Adrenal gland (tissue), 12 donors: ENCODE results near the gene MRPL55. TPM values are rescaled to one million over a fixed set of nuclear protein-coding genes. Genes with fewer than 3 reads are reported as not detected.
A peak's percentile ranks its signal among the peaks of the same experiment; 100 is the strongest.

Source experiments
- DNase-seq, 7 donors: peaks; one replicate each; pipeline ENCODE4 v3.0.0-alpha.2; 2019 to 2020
- H3K27ac ChIP-seq, 5 donors: fragments of 200-600 bp; sonication (generic) in 4 of 5; 1 replicate in 3 of 5; 2 replicates in 2 of 5; pipeline versions ENCODE4 v1.5.1 to v1.8.0; 2016 to 2020; ENCODE audit warnings: mild to moderate bottlenecking in 1 of 5
- H3K27me3 ChIP-seq: fragments of 200-600 bp; 2 replicates; pipeline ENCODE4 v1.8.0; 2021
- H3K36me3 ChIP-seq, 2 donors: fragments of 200-600 bp; replicated peaks in 1 of 2; 1 replicate in 1 of 2; 2 replicates in 1 of 2; pipeline versions ENCODE4 v1.5.1 to v1.8.0; 2018 to 2022
- H3K4me1 ChIP-seq, 2 donors: fragments of 200-600 bp; replicated peaks in 1 of 2; 1 replicate in 1 of 2; 2 replicates in 1 of 2; pipeline versions ENCODE4 v1.5.1 to v1.8.0; 2018 to 2021
- H3K4me3 ChIP-seq, 4 donors: fragments of 200-600 bp; sonication (generic) in 3 of 4; one replicate each; pipeline ENCODE4 v1.5.1; 2016 to 2018
- H3K9me3 ChIP-seq, 3 donors: fragments of 200-600 bp; sonication (generic) in 1 of 3; replicated peaks in 1 of 3; 1 replicate in 2 of 3; 2 replicates in 1 of 3; pipeline versions ENCODE4 v1.5.1 to v1.8.0; 2016 to 2021
- POLR2A ChIP-seq, 2 donors: fragments of 450-650 bp; IDR thresholded peaks; one replicate each; pipeline ENCODE4 v1.6.1; 2017; ENCODE audit warnings: antibody characterized with exemption in 2 of 2, mild to moderate bottlenecking in 2 of 2, moderate library complexity in 1 of 2
- WGBS, 4 donors: extraction: QIAGEN DNeasy Blood & Tissue Kit in 2 of 4; methylation state at CpG; one replicate each; pipeline versions ENCODE4 v1.1.5 to v1.1.7; 2013 to 2017; 5-methylcytosine and 5-hydroxymethylcytosine counted together
- intact Hi-C, 2 donors: fragments of 100-400 bp; cut with DNase I; formaldehyde crosslinking; loops; one replicate each; pipeline versions ENCODE4 v1.14.1 to v1.15.0; 2022 to 2023
- polyA plus RNA-seq, 3 donors: library from polyadenylated mRNA; stranded (reverse); fragments of 200-250 nt in 2 of 3; fragments of 350-450 nt in 1 of 3; fragmentation: Illumina TruSeq in 1 of 3; extraction: RNeasy Lipid Tissue Mini Kit (QIAGEN cat#74804) in 1 of 3; gene quantifications; one replicate each; pipeline ENCODE4 v1.2.3, GENCODE V29; 2013 to 2014
- total RNA-seq, 9 donors: library from RNA; depleted of rRNA in 4 of 9; stranded (reverse); fragments of >200 nt in 4 of 9; fragments of 120-200 nt in 1 of 9; fragmentation: NEBNext Ultra II Directional in 1 of 9; extraction: Animal tissue kit (Norgen Biotek cat#: 25700) in 1 of 9; gene quantifications; one replicate each; pipeline versions ENCODE4 v1.1.0 to v1.2.4, GENCODE V29; 2013 to 2023
- TF ChIP-seq, protein P1 (sequence below), 6 experiments: fragments of 450-650 bp in 4 of 6; fragments of 200-600 bp in 2 of 6; sonication (generic) in 1 of 6; IDR thresholded peaks; 1 replicate in 5 of 6; 2 replicates in 1 of 6; pipeline versions ENCODE4 v1.5.1 to v1.8.0; 2016 to 2021; ENCODE audit warnings: antibody characterized with exemption in 6 of 6, mild to moderate bottlenecking in 2 of 6, moderate library complexity in 1 of 6
- donor health status: healthy with polysubstance abuse.
- donor health status: Bipolar disorder and iron deficiency.
- donor health status: DM: yes; HTN: yes; CAD: no.
- donor health status: DM: no; HTN: no; CAD: no.
- donor health status: DM: no; HTN: no; CAD: no.
- donor health status: DM: yes; HTN: yes; CAD: no.

Gene MRPL55
- total and polyA plus RNA-seq, 12 donors, result 25.1 to 309 (median 70.8) TPM

DNA sequence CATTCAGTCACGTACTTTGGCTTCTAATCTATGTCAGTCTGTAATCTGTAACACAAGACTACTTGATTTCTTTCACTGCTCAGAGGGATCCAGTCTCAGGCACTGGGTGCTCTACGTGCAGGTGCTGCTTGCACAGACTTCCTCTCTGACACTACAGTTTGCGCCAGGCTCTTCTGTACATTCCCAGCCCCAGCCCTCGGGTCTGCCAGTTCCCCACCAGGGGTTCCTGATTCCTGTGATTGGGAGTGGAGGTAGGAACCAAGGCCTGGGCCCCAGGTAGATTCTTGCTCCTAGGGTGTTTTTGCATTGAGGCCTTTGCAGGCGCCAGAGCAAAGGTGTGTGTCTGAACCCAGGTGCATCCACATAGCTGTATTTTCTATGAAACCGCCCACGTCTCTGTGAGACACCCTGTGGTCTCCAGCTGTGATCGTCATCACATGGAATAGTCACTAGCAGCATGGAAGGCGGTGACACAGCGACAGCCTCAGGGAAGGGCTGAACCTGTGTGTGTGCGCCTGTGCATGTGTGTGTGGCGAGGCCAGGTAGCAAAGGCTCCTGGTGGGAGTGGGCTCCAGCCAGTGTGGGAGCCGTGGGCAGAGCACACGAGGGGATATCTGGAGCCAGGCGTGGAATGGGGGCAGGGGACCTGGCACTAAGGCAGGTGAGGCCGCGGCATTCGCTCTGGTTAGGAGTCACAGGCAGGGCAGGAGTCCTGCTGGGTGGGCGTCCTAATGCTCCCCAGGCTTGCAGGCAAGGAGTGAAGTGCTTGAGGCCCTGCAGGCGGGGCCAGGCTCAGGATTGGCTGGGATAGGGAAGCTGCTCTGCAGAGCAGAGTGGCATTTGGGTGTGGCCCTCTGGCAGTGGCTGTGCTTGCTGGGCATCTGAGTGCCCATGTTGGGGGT lies 45.8 kb upstream of the MRPL55 start:
- Histone ChIP-seq H3K36me3 (no peaks in the 10 kb centered on the region), H3K27ac (no peak overlapping the region), H3K4me3 (no peak overlapping the region), H3K27me3 (peaks cover 7% of the 10 kb centered on the region), H3K4me1 (peaks cover 6 to 13% of the 10 kb centered on the region in 2 donors), H3K9me3 (no peaks in the 10 kb centered on the region)
- peak in 3 of 7 donors; percentile 10 to 14 (median 11) for DNase-seq
- intact Hi-C loops, result no loop called here
- TF ChIP-seq, protein P1, sequence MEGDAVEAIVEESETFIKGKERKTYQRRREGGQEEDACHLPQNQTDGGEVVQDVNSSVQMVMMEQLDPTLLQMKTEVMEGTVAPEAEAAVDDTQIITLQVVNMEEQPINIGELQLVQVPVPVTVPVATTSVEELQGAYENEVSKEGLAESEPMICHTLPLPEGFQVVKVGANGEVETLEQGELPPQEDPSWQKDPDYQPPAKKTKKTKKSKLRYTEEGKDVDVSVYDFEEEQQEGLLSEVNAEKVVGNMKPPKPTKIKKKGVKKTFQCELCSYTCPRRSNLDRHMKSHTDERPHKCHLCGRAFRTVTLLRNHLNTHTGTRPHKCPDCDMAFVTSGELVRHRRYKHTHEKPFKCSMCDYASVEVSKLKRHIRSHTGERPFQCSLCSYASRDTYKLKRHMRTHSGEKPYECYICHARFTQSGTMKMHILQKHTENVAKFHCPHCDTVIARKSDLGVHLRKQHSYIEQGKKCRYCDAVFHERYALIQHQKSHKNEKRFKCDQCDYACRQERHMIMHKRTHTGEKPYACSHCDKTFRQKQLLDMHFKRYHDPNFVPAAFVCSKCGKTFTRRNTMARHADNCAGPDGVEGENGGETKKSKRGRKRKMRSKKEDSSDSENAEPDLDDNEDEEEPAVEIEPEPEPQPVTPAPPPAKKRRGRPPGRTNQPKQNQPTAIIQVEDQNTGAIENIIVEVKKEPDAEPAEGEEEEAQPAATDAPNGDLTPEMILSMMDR (IDR thresholded peaks at IDR 0.05), result no peak
- no peak for TF ChIP-seq POLR2A (IDR thresholded peaks at IDR 0.05)
- 78 to 89% (median 83%) methylated on average over 5 to 20 of the region's 20 CpGs for WGBS, 4 donors

DNA sequence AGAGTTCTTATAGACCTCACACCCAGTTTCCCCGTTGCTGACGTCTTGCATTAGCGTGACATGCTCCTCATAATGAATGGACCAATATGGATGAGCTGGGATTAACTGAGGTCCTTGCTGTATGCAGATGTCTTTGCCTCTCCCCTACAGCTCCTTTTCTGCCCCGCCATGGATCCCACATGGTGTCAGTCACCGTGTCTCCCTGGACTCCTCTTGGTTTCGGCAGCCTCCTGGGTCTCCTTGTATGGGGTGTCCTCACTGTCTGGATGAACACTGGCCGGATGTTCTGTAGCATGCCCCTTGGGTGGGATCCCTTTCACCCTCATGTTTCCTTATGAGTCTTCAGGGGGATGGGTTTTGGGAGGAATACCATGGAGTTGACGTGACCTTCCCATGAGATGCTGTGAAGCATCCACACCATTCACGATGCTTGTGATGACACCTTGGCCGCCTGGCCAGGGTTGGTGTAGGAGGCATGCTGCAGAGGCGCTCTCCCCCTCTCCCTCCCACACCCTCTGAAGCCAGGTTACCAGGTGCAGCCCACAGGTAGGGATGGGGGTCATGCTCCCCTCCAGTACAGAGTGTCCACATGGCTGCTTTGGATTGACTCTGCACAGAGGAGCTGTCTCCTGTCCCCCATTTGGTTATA lies 45.0 kb upstream of the MRPL55 start:
- 90 to 91% (median 91%) methylated on average over 8 to 11 of the region's 11 CpGs for WGBS, 4 donors
- H3K27ac ChIP-seq, result no peak overlapping the region
- peaks cover 6 to 20% of the 10 kb centered on the region in 2 donors for H3K4me1 ChIP-seq
- peaks cover 0 to under 1% of the 10 kb centered on the region in 2 donors for H3K36me3 ChIP-seq
- no peak overlapping the region for H3K4me3 ChIP-seq
- intact Hi-C loops, result no loop called here
- TF ChIP-seq, protein P1 (IDR thresholded peaks at IDR 0.05), result no peak
- TF ChIP-seq POLR2A (IDR thresholded peaks at IDR 0.05), result no peak
- H3K9me3 ChIP-seq, result no peaks in the 10 kb centered on the region
- peak in 1 of 7 donors; percentile 9 for DNase-seq
- peaks cover 5% of the 10 kb centered on the region for H3K27me3 ChIP-seq

- Histone ChIP-seq H3K4me3 (no peak overlapping the region), H3K9me3 (no peaks in the 10 kb centered on the region), H3K36me3 (peaks cover 0 to 13% of the 10 kb centered on the region in 2 donors), H3K27ac (no peak overlapping the region), H3K4me1 (peaks cover 6 to 25% of the 10 kb centered on the region in 2 donors), H3K27me3 (no peaks in the 10 kb centered on the region)
- DNase-seq, result peak in 2 of 7 donors; percentile 7 to 14
- WGBS, 4 donors, result 70 to 100% (median 84%) methylated on average over 3 of the region's 3 CpGs
- intact Hi-C loops, result no loop called here
- TF ChIP-seq, protein P1 (IDR thresholded peaks at IDR 0.05), result no peak
- TF ChIP-seq POLR2A (IDR thresholded peaks at IDR 0.05), result no peak
These were observed 43.8 kb upstream of the MRPL55 start for GRCh38 chr1:228152918-228153258.
